Measurements from ENCODE around the gene HOXB8. TPM values are rescaled to one million over a fixed set of nuclear protein-coding genes. Genes with fewer than 3 reads are reported as not detected.

The HOXB8 gene
- total and polyA plus RNA-seq, 8 donors = 0.09 to 0.15 (median 0.12) TPM; not detected in 5

- H3K4me1 ChIP-seq = no peaks in the 10 kb centered on the region
- DNase-seq (no peak), ATAC-seq (no peak), FAIRE-seq (no peak)
- H3K27ac ChIP-seq = no peak overlapping the region
- no peaks in the 10 kb centered on the region for H3K9me3 ChIP-seq
- WGBS, 2 donors = 17 to 23% methylated on average over 5 of the region's 5 CpGs
- intact Hi-C loops (cut with DNase I) = no loop called here
- H3K36me3 ChIP-seq = no peaks in the 10 kb centered on the region
- H3K27me3 ChIP-seq = peaks cover 3 to 67% (median 31%) of the 10 kb centered on the region in 4 donors
- no peak overlapping the region for H3K4me3 ChIP-seq
- no peak for TF ChIP-seq CTCF (IDR thresholded peaks at IDR 0.05)
Observed at GRCh38 chr17:48639136-48639535, 24.0 kb upstream of the HOXB8 start.

- DNase-seq (no peak), ATAC-seq (no peak), FAIRE-seq (no peak)
- no peaks in the 10 kb centered on the region for H3K4me1 ChIP-seq
- WGBS, 2 donors = 21% methylated on average over 18 of the region's 18 CpGs
- H3K36me3 ChIP-seq = no peaks in the 10 kb centered on the region
- no peak for TF ChIP-seq CTCF (IDR thresholded peaks at IDR 0.05)
- H3K27me3 ChIP-seq = peaks cover 3 to 67% (median 33%) of the 10 kb centered on the region in 4 donors
- no peaks in the 10 kb centered on the region for H3K9me3 ChIP-seq
- intact Hi-C loops (cut with DNase I) = no loop called here
- H3K4me3 ChIP-seq = no peak overlapping the region
- H3K27ac ChIP-seq = no peak overlapping the region
Observed at GRCh38 chr17:48637323-48638260, 22.5 kb upstream of the HOXB8 start.

GRCh38 chr17:48636177-48637018 lies 21.3 kb upstream of the HOXB8 start:
- no peak for FAIRE-seq
- no peaks in the 10 kb centered on the region for H3K4me1 ChIP-seq
- peaks cover 0 to 63% (median 29%) of the 10 kb centered on the region in 4 donors for H3K27me3 ChIP-seq
- intact Hi-C loops (cut with DNase I) = no loop called here
- 4% methylated on average over 38 to 39 of the region's 39 CpGs for WGBS, 2 donors
- no peak overlapping the region for H3K27ac ChIP-seq
- DNase-seq = peak; percentile 39 to 90 (median 66)
- H3K4me3 ChIP-seq = no peak overlapping the region
- TF ChIP-seq CTCF (IDR thresholded peaks at IDR 0.05) = peak in 3 of 4 donors; percentile 27 to 41 (median 39)
- no peaks in the 10 kb centered on the region for H3K36me3 ChIP-seq
- H3K9me3 ChIP-seq = no peaks in the 10 kb centered on the region
- ATAC-seq = peak; percentile 66 to 93 (median 87)

- DNase-seq (no peak), FAIRE-seq (no peak), ATAC-seq (no peak)
- intact Hi-C loops (cut with DNase I) = no loop called here
- no peak for TF ChIP-seq CTCF (IDR thresholded peaks at IDR 0.05)
- Histone ChIP-seq H3K4me3 (no peak overlapping the region), H3K27ac (no peak overlapping the region), H3K27me3 (peaks cover 1 to 71% (median 31%) of the 10 kb centered on the region in 4 donors), H3K9me3 (no peaks in the 10 kb centered on the region), H3K36me3 (no peaks in the 10 kb centered on the region), H3K4me1 (no peaks in the 10 kb centered on the region)
- WGBS, 2 donors = 19 to 25% methylated on average over 20 of the region's 20 CpGs
Observed at GRCh38 chr17:48634493-48635208, 19.6 kb upstream of the HOXB8 start.

Measured in pancreas (tissue), 10 donors.